HG02588 (cell line): ENCODE data around the gene NET1.

Source experiments
- ATAC-seq: cut with Tn5 transposase; IDR thresholded peaks from one replicate; pipeline ENCODE4 v1.9.1; 2021; ENCODE audit warnings: mild to moderate bottlenecking, moderate library complexity; ENCODE audit not compliant: unreplicated experiment

NET1 gene

DNA sequence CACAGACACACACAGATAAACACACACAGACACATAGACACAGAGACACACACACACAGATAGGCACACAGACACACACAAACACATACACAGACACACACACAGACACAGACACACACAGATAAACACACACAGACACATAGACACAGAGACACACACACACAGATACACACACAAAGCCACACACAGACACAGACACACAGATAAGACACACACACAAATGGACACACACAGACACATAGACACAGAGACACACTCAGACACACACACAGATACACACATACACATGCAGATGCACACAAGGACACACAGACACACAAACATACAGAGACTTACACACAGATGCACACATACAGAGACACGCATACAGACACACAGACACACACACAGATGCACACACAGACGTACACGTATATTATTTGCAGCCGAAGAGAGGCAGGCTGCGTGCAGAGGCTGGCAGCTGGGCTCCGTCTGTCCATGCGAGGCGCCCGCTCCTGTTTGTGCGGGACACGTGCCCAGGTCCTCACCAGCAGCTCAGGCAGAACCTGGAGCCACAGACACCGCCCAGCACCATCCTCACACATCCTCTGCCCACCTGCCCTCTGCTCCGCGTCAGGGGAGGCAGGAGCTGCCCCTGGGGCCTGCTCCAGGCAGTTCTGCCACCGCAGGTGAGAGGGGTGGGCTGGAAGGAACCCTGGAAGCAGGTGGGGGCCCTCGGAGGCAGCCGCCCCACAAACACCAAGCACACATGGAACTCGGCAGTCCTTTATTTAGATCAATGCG is 85.8 kb downstream of the NET1 start:
- no peak for ATAC-seq

- ATAC-seq = no peak
Observed at GRCh38 chr10:5498791-5499492, 86.6 kb downstream of the NET1 start.

- no peak for ATAC-seq
Observed at GRCh38 chr10:5499493-5500140, 87.3 kb downstream of the NET1 start, which contains the start of gene CALML5. TSS of gene CALML5 (minus strand) at chr10:5499570. CDS start at chr10:5499438, 132 bp downstream.

GRCh38 chr10:5500162-5500670 is 87.9 kb downstream of the NET1 start:
- no peak for ATAC-seq

DNA sequence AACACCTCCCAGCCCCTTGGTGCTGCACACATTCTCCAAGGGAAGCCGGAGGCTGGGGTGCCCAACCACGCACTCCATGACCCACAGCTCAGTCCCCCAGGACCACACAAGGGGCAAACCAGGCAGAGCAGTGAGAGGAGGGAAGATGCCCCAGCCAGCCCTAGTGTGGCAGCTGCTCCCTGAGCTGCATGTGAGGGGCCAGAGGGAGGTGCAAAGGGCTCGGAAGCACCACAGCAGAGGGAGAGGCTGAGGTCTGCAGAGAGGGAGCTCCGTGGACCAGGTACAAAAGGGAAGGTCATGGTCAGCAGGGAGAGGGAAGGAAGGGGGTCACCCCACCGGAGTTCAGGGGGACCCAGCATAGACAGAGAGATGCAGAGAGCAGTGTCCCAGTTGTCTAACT is 88.6 kb downstream of the NET1 start:
- ATAC-seq = no peak

GRCh38 chr10:5502061-5502521 is 89.7 kb downstream of the NET1 start:
- no peak for ATAC-seq

DNA sequence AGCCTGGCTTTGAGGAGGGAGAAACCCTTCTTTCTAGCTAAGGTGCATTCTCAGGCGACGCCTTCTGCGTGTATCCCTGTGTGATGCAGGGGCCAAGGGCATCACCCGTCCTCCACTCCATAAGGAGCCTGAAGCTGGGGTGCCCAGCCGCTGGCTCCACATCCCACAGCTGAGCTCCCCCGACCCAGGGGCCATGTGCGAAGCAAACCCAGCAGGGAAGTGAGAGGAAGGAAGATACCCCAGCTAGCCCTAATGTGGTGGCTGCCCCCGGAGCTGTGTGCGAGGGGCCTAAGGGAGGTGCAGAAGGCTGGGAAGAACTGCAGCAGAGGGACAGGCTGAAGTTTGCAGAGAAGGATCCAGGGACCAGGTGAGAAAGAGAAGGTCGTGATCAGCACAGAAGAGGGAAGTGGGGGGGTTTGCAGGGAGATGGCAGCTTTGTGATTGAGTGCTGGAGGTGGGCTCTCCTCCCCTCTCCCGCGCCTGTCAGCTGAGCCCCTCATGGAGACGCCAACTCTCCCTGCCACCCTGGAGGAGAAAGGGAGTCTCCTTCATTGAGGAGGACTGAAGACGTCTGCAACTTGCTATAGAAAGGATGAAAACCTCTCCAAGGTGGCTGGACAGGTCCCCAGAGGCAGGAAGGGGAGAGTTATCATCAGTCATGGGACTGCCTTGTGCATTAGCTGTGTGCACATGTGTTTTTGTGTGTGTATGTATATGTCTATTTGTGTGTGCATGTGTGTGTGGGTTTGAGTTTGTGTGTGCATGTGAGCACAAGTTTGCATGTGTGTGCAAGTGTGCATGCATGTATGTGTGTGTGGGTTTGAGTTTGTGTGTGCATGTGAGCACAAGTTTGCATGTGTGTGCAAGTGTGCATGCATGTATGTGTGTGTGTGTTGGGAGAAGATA is 90.5 kb downstream of the NET1 start:
- no peak for ATAC-seq

- no peak for ATAC-seq
Observed at GRCh38 chr10:5503477-5503835, 91.1 kb downstream of the NET1 start.

DNA sequence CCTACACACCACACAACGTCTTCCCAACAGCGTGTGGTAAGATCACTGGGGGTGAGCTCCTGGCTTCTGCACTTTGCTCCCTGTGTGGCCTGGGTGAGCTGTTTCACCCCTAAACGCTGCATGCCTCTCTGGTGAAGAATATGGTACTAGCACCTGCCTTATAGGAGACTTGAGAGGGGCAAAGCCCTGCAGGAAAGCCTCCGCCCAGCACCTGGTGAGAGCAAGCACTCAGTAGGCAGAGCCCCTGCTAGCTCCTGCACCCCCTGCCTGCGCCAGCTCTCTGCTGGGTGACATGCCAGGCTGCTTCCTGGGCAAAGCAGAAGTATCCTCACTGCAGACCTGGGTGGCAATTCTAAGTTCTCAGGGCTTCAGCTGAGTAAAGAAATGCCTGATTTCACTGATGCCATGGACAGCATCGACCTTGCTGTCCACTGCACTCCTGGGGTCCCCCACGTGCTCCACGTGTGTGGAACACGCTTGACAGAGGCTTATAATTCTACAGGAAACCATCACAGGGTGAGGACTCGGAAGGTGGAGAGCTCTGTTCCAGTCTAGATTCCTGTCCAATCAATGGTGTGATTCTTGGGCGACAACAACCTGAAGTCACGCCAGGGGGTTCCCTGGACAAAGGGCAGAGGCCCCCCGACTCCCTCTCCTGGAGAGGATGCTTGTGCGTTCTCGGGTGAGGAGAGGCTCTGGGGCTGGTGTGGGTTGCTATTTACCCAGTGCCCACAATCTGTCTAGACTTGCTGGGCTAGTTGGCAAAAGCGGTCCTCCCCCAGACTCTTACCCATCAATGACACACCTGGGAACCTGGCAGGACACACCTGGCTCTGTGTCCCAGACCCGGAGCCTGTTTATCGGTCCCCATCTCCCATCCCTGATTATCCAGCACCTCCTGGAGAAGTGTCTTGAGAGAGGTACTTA is 92.1 kb downstream of the NET1 start:
- ATAC-seq = no peak

DNA sequence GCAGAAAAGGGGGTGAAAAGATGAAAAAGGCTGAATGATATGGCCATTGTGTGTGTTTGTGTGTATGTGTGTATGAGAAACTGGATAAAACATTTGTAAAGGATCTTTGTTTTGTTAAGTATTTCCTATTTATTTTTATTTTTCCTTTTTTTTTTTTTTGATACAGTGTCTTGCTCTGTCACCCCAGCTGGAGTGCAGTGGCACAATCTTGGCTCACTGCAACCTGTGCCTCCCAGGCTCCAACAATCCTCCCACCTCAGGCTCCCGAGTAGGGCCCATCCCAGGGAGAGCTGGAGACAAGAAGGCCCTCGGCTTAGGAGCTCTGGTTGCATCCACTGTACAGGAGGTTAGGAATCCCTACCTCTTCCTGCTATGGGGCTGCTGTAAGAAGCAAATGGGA is 93.9 kb downstream of the NET1 start:
- no peak for ATAC-seq

DNA sequence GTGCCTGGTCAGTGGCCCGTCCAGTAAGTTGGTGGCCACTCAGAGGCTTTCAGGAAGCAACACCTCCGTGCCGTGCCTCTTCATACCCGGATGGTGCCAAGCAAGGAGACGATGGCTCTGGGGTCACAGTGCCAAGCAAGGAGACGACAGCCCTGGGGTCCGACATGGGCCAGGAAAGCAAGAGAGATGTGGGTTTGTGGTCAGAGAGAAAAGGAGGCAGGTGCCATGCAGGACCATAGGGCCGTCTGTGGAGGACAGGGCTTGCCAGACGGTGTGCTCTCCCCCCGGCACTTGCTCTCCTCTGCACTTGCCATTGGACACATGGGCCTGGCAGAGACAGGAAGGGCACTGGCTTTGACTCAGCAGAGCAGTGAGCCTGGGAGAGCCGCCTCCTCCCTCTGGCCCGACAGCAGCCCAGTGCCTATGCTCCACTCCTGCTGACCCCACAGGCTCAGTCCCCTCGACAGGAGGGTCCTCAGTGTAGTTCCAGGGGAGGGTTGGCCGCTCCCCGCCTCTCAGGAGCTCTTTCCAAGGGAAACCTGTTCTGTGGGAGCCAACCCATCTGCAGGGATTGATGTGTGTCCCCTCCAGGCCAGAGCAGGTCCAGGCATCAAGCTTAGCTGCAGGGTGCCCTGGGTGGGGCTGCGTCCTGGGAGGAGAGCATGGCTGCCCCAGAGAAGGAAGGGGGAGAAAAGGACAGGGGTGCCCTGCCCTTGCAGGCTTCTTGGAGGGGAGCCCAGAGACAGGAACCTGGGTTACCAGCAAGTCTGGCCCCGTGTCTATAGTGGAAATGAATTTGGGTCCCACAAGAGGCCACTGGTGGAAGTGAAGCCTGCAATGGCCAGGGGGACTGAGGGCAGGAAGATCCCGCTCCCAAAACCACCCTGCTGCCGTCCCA is 94.6 kb downstream of the NET1 start:
- no peak for ATAC-seq

GRCh38 chr10:5507649-5508131 is 95.3 kb downstream of the NET1 start:
- no peak for ATAC-seq

DNA sequence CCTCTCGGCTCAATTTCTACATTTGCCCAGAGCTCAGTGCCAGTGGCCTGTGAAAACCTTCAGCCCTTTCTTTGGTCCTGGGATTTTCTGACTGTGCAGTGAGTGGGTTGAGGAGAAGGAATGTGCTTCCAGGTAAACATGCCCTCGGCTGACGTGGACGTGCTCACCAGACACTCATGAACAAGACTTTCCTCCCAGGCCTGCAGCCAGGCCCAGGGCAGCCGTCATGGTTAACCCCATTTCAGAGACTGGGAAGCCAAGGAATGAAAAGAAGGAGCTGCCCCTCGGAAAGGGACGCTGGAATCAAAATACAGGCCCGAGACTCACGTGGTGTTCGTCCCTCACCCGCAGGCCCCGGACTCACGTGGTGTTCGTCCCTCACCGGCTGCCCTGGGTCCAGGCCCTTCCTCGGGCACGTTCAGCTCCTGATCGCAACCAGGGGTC is 95.8 kb downstream of the NET1 start:
- no peak for ATAC-seq
